PC-9 (cell line): ENCODE data around the gene CDC14C. TPM values are rescaled to one million over a fixed set of nuclear protein-coding genes. Genes with fewer than 3 reads are reported as not detected.

ENCODE experiments used
- Bru-seq: library from RNA; stranded (reverse); fragments of 400-500 nt; gene quantifications from one replicate; lab custom pipeline; 2021; lab: Mats Ljungman, UMichigan
- BruChase-seq, 2 experiments: library from RNA; stranded (reverse); fragments of 400-500 nt; gene quantifications; one replicate each; lab custom pipeline; 2021; lab: Mats Ljungman, UMichigan
- BruUV-seq: library from RNA; stranded (reverse); fragments of 400-500 nt; replicated peaks from 2 replicates; lab custom pipeline; 2021; lab: Mats Ljungman, UMichigan
- CTCF ChIA-PET: fragments of 300-600 bp; sonication (Branson Sonifier 250); formaldehyde crosslinking; loops from one replicate; lab custom pipeline; 2022; ENCODE audit warnings: antibody characterized with exemption; lab: Charles Lee
- POLR2A ChIA-PET: fragments of 300-600 bp; sonication (Branson Sonifier 250); formaldehyde crosslinking; loops from one replicate; lab custom pipeline; 2022; ENCODE audit warnings: antibody characterized with exemption; ENCODE audit not compliant: unreplicated experiment; lab: Charles Lee
- DNase-seq, 2 experiments: peaks; one replicate each; pipeline versions ENCODE4 v3.0.0 to v3.0.0-alpha.2; 2015 to 2022; ENCODE audit warnings: mixed read lengths in 1 of 2
- H2AFZ ChIP-seq: fragments of 200-600 bp; sonication (generic); 2 replicates; pipeline ENCODE4 v1.8.1; 2017; ENCODE audit warnings: antibody characterized with exemption
- H3F3A ChIP-seq: fragments of 200-600 bp; sonication (generic); 2 replicates; pipeline ENCODE4 v1.8.1; 2017; ENCODE audit warnings: antibody characterized with exemption, mild to moderate bottlenecking, low read depth; ENCODE audit not compliant: insufficient read depth
- H3K27ac ChIP-seq: fragments of 200-600 bp; sonication (generic); 2 replicates; pipeline ENCODE4 v1.6.1; 2016; ENCODE audit warnings: mixed run types
- H3K27me3 ChIP-seq: fragments of 200-600 bp; sonication (generic); 2 replicates; pipeline ENCODE4 v1.6.1; 2016; ENCODE audit warnings: low read depth, mixed run types; ENCODE audit not compliant: insufficient read depth
- H3K36me3 ChIP-seq: fragments of 200-600 bp; sonication (generic); 2 replicates; pipeline ENCODE4 v1.6.1; 2016; ENCODE audit warnings: low read depth, mixed run types
- H3K4me1 ChIP-seq: fragments of 200-600 bp; sonication (generic); replicated peaks from 2 replicates; pipeline ENCODE4 v1.6.1; 2016; ENCODE audit warnings: mixed run types; ENCODE audit not compliant: insufficient read depth
- H3K4me2 ChIP-seq: fragments of 200-600 bp; sonication (generic); 2 replicates; pipeline ENCODE4 v1.6.1; 2017; ENCODE audit warnings: mixed run types
- H3K4me3 ChIP-seq: fragments of 200-600 bp; sonication (generic); 2 replicates; pipeline ENCODE4 v1.6.1; 2016; ENCODE audit warnings: mixed run types
- H3K79me2 ChIP-seq: fragments of 200-600 bp; sonication (generic); 2 replicates; pipeline ENCODE4 v1.6.1; 2017; ENCODE audit warnings: low read depth, mixed run types
- H3K9me2 ChIP-seq: fragments of 200-600 bp; sonication (generic); 2 replicates; pipeline ENCODE4 v1.8.1; 2017; ENCODE audit warnings: mild to moderate bottlenecking; ENCODE audit not compliant: insufficient read depth
- H3K9me3 ChIP-seq: fragments of 200-600 bp; sonication (generic); 2 replicates; pipeline ENCODE4 v1.8.1; 2016; ENCODE audit warnings: low read depth; ENCODE audit not compliant: insufficient read depth
- H4K20me1 ChIP-seq: fragments of 200-600 bp; sonication (generic); 2 replicates; pipeline ENCODE4 v1.8.1; 2017; ENCODE audit not compliant: insufficient read depth
- CTCF ChIP-seq: fragments of 200-600 bp; sonication (generic); conservative IDR thresholded peaks from 2 replicates; pipeline ENCODE4 v1.6.1; 2017; ENCODE audit warnings: mixed run types, antibody characterized with exemption, mild to moderate bottlenecking, moderate library complexity
- EZH2 ChIP-seq: fragments of 200-600 bp; sonication (generic); IDR thresholded peaks from 2 replicates; pipeline ENCODE4 v1.8.0; 2017; ENCODE audit warnings: antibody characterized with exemption, low read depth
- intact Hi-C: fragments of 100-400 bp; cut with micrococcal nuclease; formaldehyde crosslinking; loops from one replicate; pipeline ENCODE4 v1.10.0; 2022; ENCODE audit not compliant: unreplicated experiment
- long read RNA-seq: library from polyadenylated mRNA; stranded (forward); transcript quantifications from one replicate; pipeline ENCODE4 v2.0.0, GENCODE V29; 2022
- total RNA-seq: library from RNA; stranded (reverse); gene quantifications from 2 replicates; pipeline ENCODE4 v1.2.3, GENCODE V29; 2021

CDC14C gene
- total RNA-seq: not detected in 2 replicates
- not detected for Bru-seq, nascent RNA
- not detected for BruChase-seq, experiment 1, labeled RNA remaining after a 2-hour chase
- not detected for BruChase-seq, experiment 2, labeled RNA remaining after a 6-hour chase
- long read RNA-seq: 0 reads

DNA sequence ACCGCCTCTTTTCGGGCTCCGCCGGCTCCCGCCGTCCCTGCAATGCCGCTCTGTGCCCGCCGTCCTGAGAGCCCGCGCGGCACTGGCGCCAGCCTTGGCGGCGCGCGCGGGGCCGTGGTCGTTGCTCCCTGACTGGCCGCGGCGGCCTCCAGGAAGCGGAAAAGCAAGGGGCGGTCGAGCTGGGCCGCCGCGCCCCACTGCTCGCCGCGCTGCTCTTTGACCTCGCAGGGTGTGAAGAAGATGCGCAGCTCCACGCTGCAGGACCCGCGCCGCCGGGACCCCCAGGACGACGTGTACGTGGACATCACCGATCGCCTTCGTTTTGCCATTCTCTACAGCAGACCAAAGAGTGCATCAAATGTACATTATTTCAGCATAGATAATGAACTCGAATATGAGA lies at the start of gene CDC14C:
TSS of gene CDC14C (plus strand) at position 115 of the 400 bp plus-strand sequence. CDS start at position 241, 126 bp downstream.
- DNase-seq: no peak
- Histone ChIP-seq H3F3A (no peaks in the 10 kb centered on the region), H3K9me3 (no peaks in the 10 kb centered on the region), H3K9me2 (no peaks in the 10 kb centered on the region), H4K20me1 (no peaks in the 10 kb centered on the region), H3K36me3 (no peaks in the 10 kb centered on the region), H3K79me2 (no peaks in the 10 kb centered on the region), H2AFZ (no peak within 1 kb of the TSS), H3K27ac (no peak within 1 kb of the TSS), H3K4me3 (no peak within 1 kb of the TSS), H3K27me3 (peaks cover 13% of the 10 kb centered on the region; the same call in 1 of the 2 replicates), H3K4me1 (no peaks in the 10 kb centered on the region), H3K4me2 (no peak within 1 kb of the TSS)
- no TSS peak for BruUV-seq
- intact Hi-C loops: no loop called here
- CTCF ChIA-PET: no interaction called here
- no peak for TF ChIP-seq CTCF
- no peak for TF ChIP-seq EZH2
- POLR2A ChIA-PET: no interaction called here

DNA sequence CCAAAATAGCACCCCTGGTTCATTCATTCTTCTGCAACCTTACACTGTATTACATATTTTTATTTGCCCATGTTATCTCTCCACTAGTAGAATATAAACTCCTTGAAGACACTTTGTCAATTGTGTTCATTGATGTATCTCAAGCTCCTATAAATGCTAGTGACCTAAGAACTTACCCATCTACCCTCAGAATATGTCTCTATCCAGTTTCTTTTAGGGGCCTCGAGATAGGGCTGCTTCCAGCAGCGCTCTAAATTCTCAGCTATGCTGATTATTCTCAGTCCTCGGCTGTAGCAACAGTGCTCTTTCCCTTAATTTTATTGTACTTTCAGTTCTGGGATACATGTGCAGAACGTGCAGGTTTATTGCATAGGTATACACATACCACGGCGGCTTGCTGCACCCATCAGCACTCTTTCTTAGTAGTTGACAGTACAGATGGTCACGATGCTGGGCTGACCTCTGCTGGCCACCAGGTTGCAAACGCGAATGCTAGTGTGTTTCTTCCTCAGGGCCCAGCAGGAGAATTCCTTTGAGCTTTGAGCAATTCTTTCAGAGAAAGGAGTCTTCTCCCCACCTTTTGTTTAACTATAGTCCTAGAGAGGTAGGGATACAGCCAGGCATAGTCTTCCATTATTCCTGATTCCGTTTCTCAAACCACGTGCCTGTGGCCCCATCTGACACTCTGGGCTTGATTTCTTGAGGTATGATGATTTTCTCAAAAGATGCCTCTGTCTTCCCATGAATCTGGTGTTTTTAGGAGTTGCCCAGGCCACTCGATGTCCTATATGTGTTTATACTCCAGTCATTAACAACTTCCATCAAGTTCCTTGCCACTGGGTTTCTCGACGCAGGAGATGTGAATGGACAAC lies 49.1 kb upstream of the CDC14C start:
- BruUV-seq: no TSS peak
- ChIA-PET CTCF (no interaction called here), POLR2A (no interaction called here)
- no peaks in the 10 kb centered on the region for H3K79me2 ChIP-seq
- H2AFZ ChIP-seq: no peak overlapping the region
- intact Hi-C loops: loop anchor here (1.0 to 10.0 kb wide), 3 partner anchors 540 to 928 kb away; partner anchors contain the start of gene PKD1L1
- no peaks in the 10 kb centered on the region for H3K9me2 ChIP-seq
- H3K4me2 ChIP-seq: no peak overlapping the region
- no peaks in the 10 kb centered on the region for H3F3A ChIP-seq
- H4K20me1 ChIP-seq: no peaks in the 10 kb centered on the region
- H3K9me3 ChIP-seq: no peaks in the 10 kb centered on the region
- no peaks in the 10 kb centered on the region for H3K36me3 ChIP-seq
- H3K4me1 ChIP-seq: no peaks in the 10 kb centered on the region
- DNase-seq: peak in 1 of 2 experiments; percentile 30
- TF ChIP-seq EZH2: no peak
- peak; percentile 64 for TF ChIP-seq CTCF
- H3K4me3 ChIP-seq: no peak overlapping the region
- no peaks in the 10 kb centered on the region for H3K27me3 ChIP-seq
- no peak overlapping the region for H3K27ac ChIP-seq

DNA sequence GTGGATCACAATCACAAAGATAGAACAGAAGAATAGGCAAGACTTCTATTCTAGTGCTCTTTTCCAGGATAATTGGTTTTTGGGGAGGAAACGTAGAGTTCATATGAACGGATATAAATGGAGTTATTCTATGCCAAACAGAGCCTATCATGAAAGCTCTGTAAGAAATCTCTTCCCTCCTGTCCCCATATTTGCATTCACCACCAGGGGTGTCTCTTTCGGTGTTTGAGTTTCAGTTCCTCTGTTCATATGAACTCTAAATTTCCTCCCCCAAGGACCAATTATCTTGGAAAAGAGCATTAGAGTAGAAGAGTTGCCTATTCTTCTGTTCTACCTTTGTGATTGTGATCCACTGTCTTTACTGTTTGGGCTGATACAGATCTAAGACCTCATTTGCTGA lies 48.3 kb upstream of the CDC14C start:
- TF ChIP-seq EZH2: no peak
- no peak for TF ChIP-seq CTCF
- H3K4me2 ChIP-seq: no peak overlapping the region
- no peak overlapping the region for H3K4me3 ChIP-seq
- intact Hi-C loops: loop anchor here (5.0 to 10.0 kb wide), 2 partner anchors 541 to 929 kb away; partner anchors contain the start of gene PKD1L1
- POLR2A ChIA-PET: no interaction called here
- H3K36me3 ChIP-seq: no peaks in the 10 kb centered on the region
- no peak overlapping the region for H2AFZ ChIP-seq
- no peak overlapping the region for H3K27ac ChIP-seq
- no peaks in the 10 kb centered on the region for H3K27me3 ChIP-seq
- H3K4me1 ChIP-seq: no peaks in the 10 kb centered on the region
- no peaks in the 10 kb centered on the region for H3K9me3 ChIP-seq
- no peaks in the 10 kb centered on the region for H3K79me2 ChIP-seq
- CTCF ChIA-PET: no interaction called here
- H4K20me1 ChIP-seq: no peaks in the 10 kb centered on the region
- H3K9me2 ChIP-seq: no peaks in the 10 kb centered on the region
- H3F3A ChIP-seq: no peaks in the 10 kb centered on the region
- BruUV-seq: no TSS peak
- no peak for DNase-seq
